Measurements from ENCODE around the gene FOXP1. TPM values are rescaled to one million over a fixed set of nuclear protein-coding genes. Genes with fewer than 3 reads are reported as not detected.

The FOXP1 gene
- total and polyA plus RNA-seq, 4 donors: 4.9 to 35.4 (median 32.0) TPM

- no peak for TF ChIP-seq HNF4A (conservative IDR thresholded peaks at IDR 0.05)
- TF ChIP-seq TAF1 (conservative IDR thresholded peaks at IDR 0.05): peak; percentile 18
- no peak for TF ChIP-seq FOXA1 (IDR thresholded peaks at IDR 0.05)
- no peak for TF ChIP-seq MAX (IDR thresholded peaks at IDR 0.05)
- TF ChIP-seq RAD21 (IDR thresholded peaks at IDR 0.05): no peak
- Histone ChIP-seq H3K9me3 (ENCODE audit: control insufficient read depth in 4 of 4, low read length in 3 of 4) (no peaks in the 10 kb centered on the region), H3K27me3 (ENCODE audit: control insufficient read depth in 4 of 4, insufficient read depth in 4 of 4, low read length in 3 of 4) (no peaks in the 10 kb centered on the region), H3K9ac (ENCODE audit: low read depth in 1 of 2, low read length in 2 of 2) (peak overlapping the region; percentile 86 to 99), H3K4me1 (ENCODE audit: control insufficient read depth in 4 of 4, insufficient read depth in 4 of 4, low read length in 3 of 4) (peaks cover 5 to 67% (median 46%) of the 10 kb centered on the region in 4 donors), H3K4me3 (ENCODE audit: low read depth in 1 of 3, low read length in 3 of 3) (peak overlapping the region; percentile 51 to 87 (median 55)), H3K36me3 (ENCODE audit: control insufficient read depth in 4 of 4, insufficient read depth in 3 of 4, low read depth in 1 of 4, low read length in 3 of 4) (no peaks in the 10 kb centered on the region), H3K27ac (ENCODE audit: low read depth in 1 of 2, low read length in 2 of 2) (peak overlapping the region; percentile 89 to 94)
- no peak for DNase-seq (ENCODE audit: low spot score)
- WGBS: under 1% methylated on average over 13 of the region's 13 CpGs
These were observed 453.7 kb downstream of the FOXP1 start for GRCh38 chr3:71129611-71130431.

GRCh38 chr3:71128961-71129360 is 454.6 kb downstream of the FOXP1 start:
- Histone ChIP-seq H3K9ac (ENCODE audit: low read depth in 1 of 2, low read length in 2 of 2) (peak overlapping the region in 1 of 2 donors; percentile 99), H3K36me3 (ENCODE audit: control insufficient read depth in 4 of 4, insufficient read depth in 3 of 4, low read depth in 1 of 4, low read length in 3 of 4) (no peaks in the 10 kb centered on the region), H3K27me3 (ENCODE audit: control insufficient read depth in 4 of 4, insufficient read depth in 4 of 4, low read length in 3 of 4) (no peaks in the 10 kb centered on the region), H3K27ac (ENCODE audit: low read depth in 1 of 2, low read length in 2 of 2) (peak overlapping the region; percentile 89 to 94), H3K9me3 (ENCODE audit: control insufficient read depth in 4 of 4, low read length in 3 of 4) (no peaks in the 10 kb centered on the region), H3K4me3 (ENCODE audit: low read depth in 1 of 3, low read length in 3 of 3) (peak overlapping the region; percentile 51 to 87 (median 55)), H3K4me1 (ENCODE audit: control insufficient read depth in 4 of 4, insufficient read depth in 4 of 4, low read length in 3 of 4) (peaks cover 2 to 60% (median 41%) of the 10 kb centered on the region in 4 donors)
- 5% methylated on average over 6 of the region's 6 CpGs for WGBS
- no peak for TF ChIP-seq HNF4G (IDR thresholded peaks at IDR 0.05)
- no peak for TF ChIP-seq ATF3 (IDR thresholded peaks at IDR 0.05)
- TF ChIP-seq RAD21 (IDR thresholded peaks at IDR 0.05): peak in 1 of 2 donors; percentile 21
- no peak for TF ChIP-seq ZBTB33 (IDR thresholded peaks at IDR 0.05)
- TF ChIP-seq TAF1 (conservative IDR thresholded peaks at IDR 0.05): no peak
- peak; percentile 5 for TF ChIP-seq MAX (IDR thresholded peaks at IDR 0.05)
- peak; percentile 64 for TF ChIP-seq YY1 (IDR thresholded peaks at IDR 0.05)
- no peak for TF ChIP-seq CTCF (IDR thresholded peaks at IDR 0.05; ENCODE audit: low read depth, low read length, missing input control)
- TF ChIP-seq REST (IDR thresholded peaks at IDR 0.05): peak; percentile 31
- no peak for TF ChIP-seq JUND (IDR thresholded peaks at IDR 0.05)
- TF ChIP-seq RXRA (IDR thresholded peaks at IDR 0.05): no peak
- no peak for TF ChIP-seq FOXA2 (IDR thresholded peaks at IDR 0.05)
- TF ChIP-seq NR2F2 (IDR thresholded peaks at IDR 0.05): no peak
- no peak for TF ChIP-seq EGR1 (IDR thresholded peaks at IDR 0.05; ENCODE audit: low read depth in 2 of 2)
- no peak for TF ChIP-seq FOXA1 (IDR thresholded peaks at IDR 0.05)
- no peak for TF ChIP-seq HNF4A (conservative IDR thresholded peaks at IDR 0.05)
- TF ChIP-seq SP1 (IDR thresholded peaks at IDR 0.05): no peak
- TF ChIP-seq GABPA (IDR thresholded peaks at IDR 0.05 in 1 of 2, conservative IDR thresholded peaks at IDR 0.05 in 1 of 2): no peak
- DNase-seq (ENCODE audit: low spot score): no peak
